Myocyte (in vitro differentiated cells): ENCODE measurements around the gene MYPN. TPM values are rescaled to one million over a fixed set of nuclear protein-coding genes. Genes with fewer than 3 reads are reported as not detected.

ENCODE experiments used
- total RNA-seq: library from RNA; depleted of rRNA; stranded (reverse); fragments of >200 nt; gene quantifications from 2 replicates; pipeline ENCODE4 v1.2.3, GENCODE V29; 2014

The MYPN gene
- total RNA-seq, 1 donor from 2014 or later, result 119 TPM

Other genes with a start within 250 kb of the MYPN start
- gene SIRT1, start 224.8 kb upstream of the MYPN start, total RNA-seq, result 15.8 and 19.2 TPM in 2 replicates
- 52.7 and 56.5 TPM in 2 replicates for gene HERC4, start 34.2 kb upstream of the MYPN start, total RNA-seq
- gene ATOH7, start 122.6 kb downstream of the MYPN start, total RNA-seq, result 0.21 and 1.0 TPM in 2 replicates
- 19.3 and 22.0 TPM in 2 replicates for gene HNRNPH3, start 222.6 kb downstream of the MYPN start, total RNA-seq
- 9.2 and 10.5 TPM in 2 replicates for gene PBLD, start 223.4 kb downstream of the MYPN start, total RNA-seq